Astrocyte of the cerebellum (primary cell): Measurements from ENCODE around the gene FKBP2.

Source experiments
- DNase-seq: peaks from one replicate; pipeline ENCODE4 v3.0.0-alpha.2; 2011; ENCODE audit warnings: low read depth
- H3K4me3 ChIP-seq: 2 replicates; pipeline ENCODE4 v1.5.1; 2011; ENCODE audit warnings: mild to moderate bottlenecking, low read depth, low read length, moderate library complexity
- in situ Hi-C: cut with HindIII; loops from 2 replicates; pipeline ENCODE4 v1.10.0; 2017; ENCODE audit warnings: low sequenced_read_pairs
- TF ChIP-seq, protein P1 (sequence below): IDR thresholded peaks from 2 replicates; pipeline ENCODE4 v1.5.1; 2012; ENCODE audit warnings: low read length, low read depth, moderate library complexity, mild to moderate bottlenecking; ENCODE audit errors: missing control alignments

Gene FKBP2

DNA sequence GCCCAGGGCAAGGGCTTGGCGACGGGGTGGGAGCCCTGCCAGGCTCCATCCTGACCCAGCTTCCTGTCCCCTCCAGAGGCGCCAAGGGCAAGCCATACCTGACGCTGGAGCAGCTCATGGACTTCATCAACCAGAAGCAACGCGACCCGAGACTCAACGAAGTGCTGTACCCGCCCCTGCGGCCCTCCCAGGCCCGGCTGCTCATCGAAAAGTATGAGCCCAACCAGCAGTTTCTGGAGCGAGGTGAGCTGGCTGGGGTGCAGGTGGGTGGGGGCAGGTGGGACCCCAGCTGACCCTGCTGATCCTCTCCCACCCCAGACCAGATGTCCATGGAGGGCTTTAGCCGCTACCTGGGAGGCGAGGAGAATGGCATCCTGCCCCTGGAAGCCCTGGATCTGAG lies 15.4 kb downstream of the FKBP2 start:
- no peak for DNase-seq
- H3K4me3 ChIP-seq: no peak overlapping the region
- TF ChIP-seq, protein P1, sequence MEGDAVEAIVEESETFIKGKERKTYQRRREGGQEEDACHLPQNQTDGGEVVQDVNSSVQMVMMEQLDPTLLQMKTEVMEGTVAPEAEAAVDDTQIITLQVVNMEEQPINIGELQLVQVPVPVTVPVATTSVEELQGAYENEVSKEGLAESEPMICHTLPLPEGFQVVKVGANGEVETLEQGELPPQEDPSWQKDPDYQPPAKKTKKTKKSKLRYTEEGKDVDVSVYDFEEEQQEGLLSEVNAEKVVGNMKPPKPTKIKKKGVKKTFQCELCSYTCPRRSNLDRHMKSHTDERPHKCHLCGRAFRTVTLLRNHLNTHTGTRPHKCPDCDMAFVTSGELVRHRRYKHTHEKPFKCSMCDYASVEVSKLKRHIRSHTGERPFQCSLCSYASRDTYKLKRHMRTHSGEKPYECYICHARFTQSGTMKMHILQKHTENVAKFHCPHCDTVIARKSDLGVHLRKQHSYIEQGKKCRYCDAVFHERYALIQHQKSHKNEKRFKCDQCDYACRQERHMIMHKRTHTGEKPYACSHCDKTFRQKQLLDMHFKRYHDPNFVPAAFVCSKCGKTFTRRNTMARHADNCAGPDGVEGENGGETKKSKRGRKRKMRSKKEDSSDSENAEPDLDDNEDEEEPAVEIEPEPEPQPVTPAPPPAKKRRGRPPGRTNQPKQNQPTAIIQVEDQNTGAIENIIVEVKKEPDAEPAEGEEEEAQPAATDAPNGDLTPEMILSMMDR: no peak
- in situ Hi-C loops: no loop called here

DNA sequence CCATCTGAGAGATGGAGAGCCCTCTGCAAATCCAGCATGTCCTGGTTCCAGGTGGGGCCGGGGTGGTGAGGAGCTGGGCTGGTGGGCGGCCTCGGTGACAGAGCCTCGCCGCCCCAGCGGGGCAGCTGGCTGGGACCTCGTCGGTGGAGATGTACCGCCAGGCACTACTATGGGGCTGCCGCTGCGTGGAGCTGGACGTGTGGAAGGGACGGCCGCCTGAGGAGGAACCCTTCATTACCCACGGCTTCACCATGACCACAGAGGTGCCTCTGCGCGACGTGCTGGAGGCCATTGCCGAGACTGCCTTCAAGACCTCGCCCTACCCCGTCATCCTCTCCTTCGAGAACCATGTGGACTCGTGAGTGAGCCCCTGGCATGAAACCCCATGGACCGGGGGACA lies 17.5 kb downstream of the FKBP2 start:
- H3K4me3 ChIP-seq: no peak overlapping the region
- no peak for DNase-seq
- TF ChIP-seq, protein P1: no peak
- in situ Hi-C loops: no loop called here

DNA sequence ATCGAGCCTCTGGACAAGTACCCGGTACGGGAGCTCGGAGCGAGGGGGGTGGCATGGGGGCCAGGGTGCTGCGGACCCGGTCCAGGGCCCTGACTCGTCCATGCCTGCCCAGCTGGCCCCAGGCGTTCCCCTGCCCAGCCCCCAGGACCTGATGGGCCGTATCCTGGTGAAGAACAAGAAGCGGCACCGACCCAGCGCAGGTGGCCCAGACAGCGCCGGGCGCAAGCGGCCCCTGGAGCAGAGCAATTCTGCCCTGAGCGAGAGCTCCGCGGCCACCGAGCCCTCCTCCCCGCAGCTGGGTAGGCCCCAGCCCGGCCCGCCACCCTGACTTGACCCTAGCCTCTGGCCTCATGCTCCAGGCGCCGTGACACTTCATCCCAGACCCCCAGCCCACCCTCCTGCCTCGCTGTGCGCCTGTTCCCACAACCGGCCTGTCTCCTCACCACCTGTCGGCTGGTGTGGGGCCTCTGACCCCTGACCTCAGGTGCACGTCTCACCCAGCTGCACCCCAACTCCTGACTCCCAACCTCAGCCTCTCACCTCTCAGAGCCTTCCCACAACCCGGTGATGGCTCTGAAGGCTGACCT lies 18.1 kb downstream of the FKBP2 start:
- no peak for DNase-seq
- no peak overlapping the region for H3K4me3 ChIP-seq
- in situ Hi-C loops: no loop called here
- TF ChIP-seq, protein P1: no peak

DNA sequence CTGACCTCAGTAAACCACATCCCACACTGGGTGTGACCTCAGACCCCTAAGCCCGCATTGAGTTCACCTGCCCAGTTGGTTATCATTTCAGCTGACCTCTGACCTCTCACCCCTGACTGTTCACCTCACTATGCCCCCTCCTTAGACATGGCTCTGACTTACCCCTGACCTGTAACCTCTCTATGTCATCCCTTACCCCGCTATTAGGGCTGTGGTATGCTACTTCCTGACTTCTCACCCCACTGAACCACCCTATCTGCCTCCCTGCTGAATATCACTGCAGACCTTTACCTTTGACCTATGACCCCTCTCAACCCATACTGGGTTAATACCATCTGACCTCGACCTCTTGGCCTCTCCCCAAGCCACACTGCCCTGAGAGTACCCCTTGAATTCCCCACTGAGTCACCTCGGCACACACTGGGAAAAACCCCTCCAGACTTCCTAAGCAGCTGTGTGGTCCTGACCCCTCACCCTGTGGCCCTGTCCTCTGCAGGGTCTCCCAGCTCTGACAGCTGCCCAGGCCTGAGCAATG lies 18.7 kb downstream of the FKBP2 start:
- in situ Hi-C loops: loop anchor here (10.0 kb wide), 1 partner anchor 65 kb away; no protein-coding TSS in a partner anchor
- H3K4me3 ChIP-seq: no peak overlapping the region
- no peak for DNase-seq
- TF ChIP-seq, protein P1: no peak

DNA sequence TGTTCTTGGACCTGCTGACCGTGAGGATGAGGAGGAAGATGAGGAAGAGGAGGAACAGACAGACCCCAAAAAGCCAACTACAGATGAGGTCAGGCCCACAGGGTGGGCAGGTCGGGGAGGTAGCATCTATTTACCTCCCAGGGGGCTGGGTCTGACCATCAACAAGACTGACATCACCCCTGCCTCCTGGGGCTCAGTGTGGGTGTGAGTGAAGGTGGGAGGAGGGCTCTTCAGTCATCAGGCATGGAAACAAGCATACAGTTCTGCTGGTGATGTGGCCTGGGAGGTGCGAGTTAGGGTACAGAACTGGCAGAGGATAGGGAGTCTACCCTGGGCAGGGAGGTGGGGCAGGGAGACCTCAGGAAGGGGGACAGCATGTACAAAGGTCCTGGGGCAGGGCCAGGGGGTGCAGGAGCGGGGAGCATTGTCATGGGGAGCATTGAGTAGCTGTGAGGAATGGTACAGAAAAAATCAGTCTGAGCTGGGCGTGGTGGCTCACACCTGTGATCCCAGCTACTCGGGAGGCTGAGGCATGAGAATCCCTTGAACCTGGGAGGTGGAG lies 19.3 kb downstream of the FKBP2 start:
- H3K4me3 ChIP-seq: no peak overlapping the region
- no peak for DNase-seq
- in situ Hi-C loops: loop anchor here (10.0 kb wide), 1 partner anchor 65 kb away; no protein-coding TSS in a partner anchor
- TF ChIP-seq, protein P1: no peak

DNA sequence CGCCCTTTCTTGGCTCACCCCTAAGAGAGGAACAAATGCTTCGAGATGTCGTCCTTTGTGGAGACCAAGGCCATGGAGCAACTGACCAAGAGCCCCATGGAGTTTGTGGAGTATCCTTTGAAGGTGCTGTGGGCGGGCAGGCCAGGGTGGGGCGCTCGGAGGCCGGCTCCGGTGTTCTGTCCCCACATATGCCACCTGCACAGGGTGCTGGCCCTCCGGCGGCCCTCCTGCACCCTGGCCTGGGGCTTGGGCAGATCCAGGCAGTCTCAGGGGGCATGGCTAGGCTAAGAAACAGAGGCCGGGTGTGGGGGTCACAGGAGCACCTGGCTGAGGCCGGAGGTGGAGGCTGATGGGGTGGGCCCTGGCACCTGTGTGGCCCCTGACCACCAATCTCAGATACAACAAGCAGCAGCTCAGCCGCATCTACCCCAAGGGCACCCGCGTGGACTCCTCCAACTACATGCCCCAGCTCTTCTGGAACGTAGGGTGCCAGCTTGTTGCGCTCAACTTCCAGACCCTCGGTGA lies 20.7 kb downstream of the FKBP2 start:
- in situ Hi-C loops: loop anchor here (10.0 kb wide), 1 partner anchor 63 kb away; no protein-coding TSS in a partner anchor

More for the DNA sequence above, 20.7 kb downstream of the FKBP2 start:
- DNase-seq: no peak
- TF ChIP-seq, protein P1: no peak
- no peak overlapping the region for H3K4me3 ChIP-seq
